Measurements from ENCODE around the gene SYNM. TPM values are rescaled to one million over a fixed set of nuclear protein-coding genes. Genes with fewer than 3 reads are reported as not detected.

The SYNM gene
- polyA plus RNA-seq, 1 experiment = 1.8 TPM

- H3K36me3 ChIP-seq (ENCODE audit: control insufficient read depth, insufficient read depth, low read length) = no peaks in the 10 kb centered on the region
- CTCF ChIA-PET = interaction anchor here (0.6 to 1.7 kb wide), 4 partner anchors 10 to 586 kb away, joined by 3 to 9 read pairs (median 6); no protein-coding TSS in a partner anchor
- peak; percentile 37 for DNase-seq (ENCODE audit: low read depth)
- POLR2A ChIA-PET = no interaction called here
- H3K27me3 ChIP-seq (ENCODE audit: control insufficient read depth, insufficient read depth, low read length) = no peaks in the 10 kb centered on the region; the same call in 1 of the 2 replicates
- TF ChIP-seq CTCF (IDR thresholded peaks at IDR 0.05; ENCODE audit: insufficient read depth, low read depth, low read length) = no peak
- no peak overlapping the region for H3K4me3 ChIP-seq (ENCODE audit: low read depth, low read length)
Measured at GRCh38 chr15:99085413-99086326, 19.2 kb upstream of the SYNM start.

GRCh38 chr15:99086327-99086667, 18.6 kb upstream of the SYNM start:
- no peak for TF ChIP-seq CTCF (IDR thresholded peaks at IDR 0.05; ENCODE audit: insufficient read depth, low read depth, low read length)
- no peaks in the 10 kb centered on the region for H3K36me3 ChIP-seq (ENCODE audit: control insufficient read depth, insufficient read depth, low read length)
- ChIA-PET CTCF (interaction anchor here (0.6 to 1.7 kb wide), 3 partner anchors 10 to 587 kb away, joined by 3 to 9 read pairs (median 7); no protein-coding TSS in a partner anchor), POLR2A (no interaction called here)
- no peak overlapping the region for H3K4me3 ChIP-seq (ENCODE audit: low read depth, low read length)
- no peak for DNase-seq (ENCODE audit: low read depth)
- no peaks in the 10 kb centered on the region; the same call in 1 of the 2 replicates for H3K27me3 ChIP-seq (ENCODE audit: control insufficient read depth, insufficient read depth, low read length)

- TF ChIP-seq CTCF (IDR thresholded peaks at IDR 0.05; ENCODE audit: insufficient read depth, low read depth, low read length) = no peak
- POLR2A ChIA-PET = no interaction called here
- H3K4me3 ChIP-seq (ENCODE audit: low read depth, low read length) = no peak overlapping the region
Measured at GRCh38 chr15:99087405-99087943, 17.4 kb upstream of the SYNM start.

GRCh38 chr15:99090011-99090699, 14.7 kb upstream of the SYNM start:
- Histone ChIP-seq H3K36me3 (ENCODE audit: control insufficient read depth, insufficient read depth, low read length) (no peaks in the 10 kb centered on the region), H3K27me3 (ENCODE audit: control insufficient read depth, insufficient read depth, low read length) (no peaks in the 10 kb centered on the region; the same call in 1 of the 2 replicates), H3K4me3 (ENCODE audit: low read depth, low read length) (no peak overlapping the region)
- DNase-seq (ENCODE audit: low read depth) = no peak
- POLR2A ChIA-PET = no interaction called here
- TF ChIP-seq CTCF (IDR thresholded peaks at IDR 0.05; ENCODE audit: insufficient read depth, low read depth, low read length) = no peak
- CTCF ChIA-PET = interaction anchor here (0.6 to 3.2 kb wide), 5 partner anchors 10 to 16 kb away, joined by 3 to 10 read pairs (median 4); no protein-coding TSS in a partner anchor

More at GRCh38 chr15:99087405-99087943, 17.4 kb upstream of the SYNM start:
- CTCF ChIA-PET = interaction anchor here (1.6 kb wide), 1 partner anchor 13 kb away, joined by 6 read pairs; no protein-coding TSS in a partner anchor
- H3K27me3 ChIP-seq (ENCODE audit: control insufficient read depth, insufficient read depth, low read length) = no peaks in the 10 kb centered on the region; the same call in 1 of the 2 replicates
- DNase-seq (ENCODE audit: low read depth) = no peak
- H3K36me3 ChIP-seq (ENCODE audit: control insufficient read depth, insufficient read depth, low read length) = no peaks in the 10 kb centered on the region

Measured in BJ (cell line).